ENCODE measurements around the gene STOML1. TPM values are rescaled to one million over a fixed set of nuclear protein-coding genes. Genes with fewer than 3 reads are reported as not detected.

Gene STOML1
- total RNA-seq, 1 experiment from 2014 or later, result 2.5 TPM

GRCh38 chr15:74013374-74013894 is 21.3 kb upstream of the STOML1 start:
- Histone ChIP-seq H3K9ac (ENCODE audit: extremely low read depth, insufficient read length, low read length) (no peak overlapping the region), H3K18ac (ENCODE audit: insufficient read length, low read depth, low read length) (no peak overlapping the region), H2AK5ac (ENCODE audit: insufficient read length, low read length) (no peak overlapping the region), H3K4me1 (ENCODE audit: insufficient read depth, low read length) (peaks cover 2% of the 10 kb centered on the region; the same call in 1 of the 2 replicates), H3K4me2 (ENCODE audit: insufficient read depth, insufficient read length, low read length) (no peak overlapping the region), H3K23ac (ENCODE audit: insufficient read length, low read depth, low read length) (no peak overlapping the region), H4K91ac (ENCODE audit: insufficient read length, low read depth, low read length) (no peak overlapping the region), H2BK15ac (ENCODE audit: low read depth, low read length) (no peak overlapping the region), H3K79me1 (ENCODE audit: insufficient read depth, low read depth, low read length, poor library complexity, severe bottlenecking) (peaks cover 2% of the 10 kb centered on the region), H3K27ac (ENCODE audit: insufficient read length, low read depth, low read length) (no peak overlapping the region), H2BK12ac (ENCODE audit: insufficient read length, low read depth, low read length) (no peak overlapping the region), H3K14ac (ENCODE audit: insufficient read depth, low read length) (no peak overlapping the region), H3K9me3 (ENCODE audit: control insufficient read depth, low read depth, low read length) (no peaks in the 10 kb centered on the region), H2BK5ac (ENCODE audit: insufficient read length, low read length) (no peak overlapping the region), H3K27me3 (ENCODE audit: insufficient read depth, low read length) (no peaks in the 10 kb centered on the region), H2BK120ac (ENCODE audit: low read depth, low read length, poor library complexity, severe bottlenecking) (no peak overlapping the region), H3K79me2 (ENCODE audit: insufficient read depth, low read length) (peaks cover 2% of the 10 kb centered on the region; the same call in 1 of the 2 replicates), H2AFZ (ENCODE audit: low read length) (no peak overlapping the region), H4K20me1 (ENCODE audit: control insufficient read depth, insufficient read depth, insufficient read length) (no peaks in the 10 kb centered on the region), H3K23me2 (ENCODE audit: insufficient read length, low read depth, low read length, poor library complexity, severe bottlenecking) (no peaks in the 10 kb centered on the region), H2BK20ac (ENCODE audit: low read depth, low read length, poor library complexity, severe bottlenecking) (no peak overlapping the region), H4K5ac (ENCODE audit: insufficient read length, low read depth, low read length) (no peak overlapping the region), H4K8ac (replicated peaks; ENCODE audit: insufficient read length, low read depth, low read length) (no peak overlapping the region), H3K4ac (ENCODE audit: low read depth, low read length) (no peak overlapping the region), H3K56ac (ENCODE audit: insufficient read length, low read depth, low read length) (no peak overlapping the region), H3T11ph (ENCODE audit: low read length) (no peak overlapping the region)
- no peaks in the 10 kb centered on the region for H3K9me3 Mint-ChIP-seq
- H3K27me3 Mint-ChIP-seq (ENCODE audit: low read depth), result no peaks in the 10 kb centered on the region
- H3K4me3 Mint-ChIP-seq, result no peak overlapping the region
- TF ChIP-seq CTCF (conservative IDR thresholded peaks at IDR 0.05), result no peak
- DNase-seq, result no peak
- peaks cover 0 to 5% (median 0%) of the 10 kb centered on the region in 3 experiments; a peak in 2 of 7 replicates for H3K36me3 Mint-ChIP-seq (ENCODE audit: insufficient read depth in 1 of 3, low read depth in 3 of 3)
- no CpG with 5 or more reads among the region's 2 CpGs for WGBS (ENCODE audit: extremely low coverage, insufficient read length, low lambda C conversion rate)
- H3K27ac Mint-ChIP-seq, result no peak overlapping the region
- peaks cover 0 to 2% of the 10 kb centered on the region in 2 experiments; a peak in 1 of 4 replicates for H3K4me1 Mint-ChIP-seq

Measured in H9 (cell line).